ENCODE results near the gene FRMD1. TPM values are rescaled to one million over a fixed set of nuclear protein-coding genes. Genes with fewer than 3 reads are reported as not detected.

The FRMD1 gene
- total and polyA plus RNA-seq, 10 of the 15 experiments (the other 5 are each of a cell fraction or from before 2014, with no cell fraction given) = not detected

DNA sequence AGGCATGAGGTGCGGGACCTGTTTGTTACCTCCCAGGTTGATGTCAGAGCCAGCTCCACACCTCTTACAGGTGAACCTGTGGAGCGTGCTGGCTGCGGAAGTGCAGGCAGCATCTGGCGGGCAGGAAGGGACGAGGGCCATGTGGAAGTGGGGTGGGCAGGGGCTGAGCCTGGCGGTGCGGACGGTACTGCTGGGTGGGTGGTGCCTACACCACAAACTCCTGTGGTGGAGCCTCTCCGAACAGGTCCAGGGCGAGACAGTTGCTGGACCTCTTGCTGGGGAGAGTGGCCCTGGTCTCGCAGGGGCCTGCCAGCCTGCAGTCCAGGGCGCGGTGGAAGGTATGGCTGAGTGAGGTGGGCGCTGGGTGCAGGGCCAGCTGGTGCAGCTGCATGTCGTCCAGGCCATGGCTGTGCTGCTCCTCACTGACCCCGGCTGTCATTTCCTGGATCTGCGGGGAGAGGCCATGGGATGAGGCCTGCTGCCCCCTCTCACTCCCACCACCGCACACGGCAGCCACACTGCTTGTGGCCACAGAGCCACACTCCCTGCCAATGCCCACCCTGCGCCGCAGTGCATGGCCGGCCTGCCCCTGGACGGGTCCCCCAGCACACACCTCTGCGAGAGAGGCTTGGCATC lies 22.0 kb downstream of the FRMD1 start:
- no peak overlapping the region for H2AFZ ChIP-seq (ENCODE audit: control insufficient read depth, low read depth, low read length)
- WGBS (ENCODE audit: insufficient coverage, insufficient replicate concordance, low lambda C conversion rate, missing lambda C conversion rate) = 59% methylated on average over 20 of the region's 24 CpGs
- no peaks in the 10 kb centered on the region for H4K20me1 ChIP-seq (ENCODE audit: control insufficient read depth, insufficient read depth)
- FAIRE-seq = no peak
- H3K4me2 ChIP-seq (ENCODE audit: control insufficient read depth, insufficient read depth) = no peak overlapping the region
- TF ChIP-seq, protein P1, sequence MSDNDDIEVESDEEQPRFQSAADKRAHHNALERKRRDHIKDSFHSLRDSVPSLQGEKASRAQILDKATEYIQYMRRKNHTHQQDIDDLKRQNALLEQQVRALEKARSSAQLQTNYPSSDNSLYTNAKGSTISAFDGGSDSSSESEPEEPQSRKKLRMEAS (IDR thresholded peaks at IDR 0.05; ENCODE audit: low read depth, low read length) = no peak
- TF ChIP-seq NR2F1 (conservative IDR thresholded peaks at IDR 0.05) = no peak
- TF ChIP-seq ZNF384 (IDR thresholded peaks at IDR 0.05; ENCODE audit: borderline replicate concordance, low read depth, low read length) = no peak
- TF ChIP-seq HDAC6 (IDR thresholded peaks at IDR 0.05; ENCODE audit: unreplicated experiment) = no peak
- no peak for TF ChIP-seq ETV6 (conservative IDR thresholded peaks at IDR 0.05 in 1 of 2, IDR thresholded peaks at IDR 0.05 in 1 of 2; ENCODE audit: borderline replicate concordance in 1 of 2, low read depth in 1 of 2)
- TF ChIP-seq CREM (IDR thresholded peaks at IDR 0.05; ENCODE audit: low read depth) = no peak
- TF ChIP-seq SMAD5 (IDR thresholded peaks at IDR 0.05; ENCODE audit: low read depth) = no peak
- TF ChIP-seq NR2C1 (IDR thresholded peaks at IDR 0.05) = no peak
- no peak for TF ChIP-seq IKZF2 (IDR thresholded peaks at IDR 0.05)
- no peak for TF ChIP-seq SRF (IDR thresholded peaks at IDR 0.05; ENCODE audit: low read depth in 2 of 2, low read length in 2 of 2)
- TF ChIP-seq, protein P2, sequence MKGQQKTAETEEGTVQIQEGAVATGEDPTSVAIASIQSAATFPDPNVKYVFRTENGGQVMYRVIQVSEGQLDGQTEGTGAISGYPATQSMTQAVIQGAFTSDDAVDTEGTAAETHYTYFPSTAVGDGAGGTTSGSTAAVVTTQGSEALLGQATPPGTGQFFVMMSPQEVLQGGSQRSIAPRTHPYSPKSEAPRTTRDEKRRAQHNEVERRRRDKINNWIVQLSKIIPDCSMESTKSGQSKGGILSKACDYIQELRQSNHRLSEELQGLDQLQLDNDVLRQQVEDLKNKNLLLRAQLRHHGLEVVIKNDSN (IDR thresholded peaks at IDR 0.05; ENCODE audit: borderline replicate concordance, extremely low read length, insufficient read depth, low read depth, low read length) = no peak
- TF ChIP-seq POLR2A (IDR thresholded peaks at IDR 0.05; ENCODE audit: low read depth, low read length) = no peak
- TF ChIP-seq, protein P3, sequence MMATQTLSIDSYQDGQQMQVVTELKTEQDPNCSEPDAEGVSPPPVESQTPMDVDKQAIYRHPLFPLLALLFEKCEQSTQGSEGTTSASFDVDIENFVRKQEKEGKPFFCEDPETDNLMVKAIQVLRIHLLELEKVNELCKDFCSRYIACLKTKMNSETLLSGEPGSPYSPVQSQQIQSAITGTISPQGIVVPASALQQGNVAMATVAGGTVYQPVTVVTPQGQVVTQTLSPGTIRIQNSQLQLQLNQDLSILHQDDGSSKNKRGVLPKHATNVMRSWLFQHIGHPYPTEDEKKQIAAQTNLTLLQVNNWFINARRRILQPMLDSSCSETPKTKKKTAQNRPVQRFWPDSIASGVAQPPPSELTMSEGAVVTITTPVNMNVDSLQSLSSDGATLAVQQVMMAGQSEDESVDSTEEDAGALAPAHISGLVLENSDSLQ (IDR thresholded peaks at IDR 0.05) = no peak
- TF ChIP-seq, protein P4, sequence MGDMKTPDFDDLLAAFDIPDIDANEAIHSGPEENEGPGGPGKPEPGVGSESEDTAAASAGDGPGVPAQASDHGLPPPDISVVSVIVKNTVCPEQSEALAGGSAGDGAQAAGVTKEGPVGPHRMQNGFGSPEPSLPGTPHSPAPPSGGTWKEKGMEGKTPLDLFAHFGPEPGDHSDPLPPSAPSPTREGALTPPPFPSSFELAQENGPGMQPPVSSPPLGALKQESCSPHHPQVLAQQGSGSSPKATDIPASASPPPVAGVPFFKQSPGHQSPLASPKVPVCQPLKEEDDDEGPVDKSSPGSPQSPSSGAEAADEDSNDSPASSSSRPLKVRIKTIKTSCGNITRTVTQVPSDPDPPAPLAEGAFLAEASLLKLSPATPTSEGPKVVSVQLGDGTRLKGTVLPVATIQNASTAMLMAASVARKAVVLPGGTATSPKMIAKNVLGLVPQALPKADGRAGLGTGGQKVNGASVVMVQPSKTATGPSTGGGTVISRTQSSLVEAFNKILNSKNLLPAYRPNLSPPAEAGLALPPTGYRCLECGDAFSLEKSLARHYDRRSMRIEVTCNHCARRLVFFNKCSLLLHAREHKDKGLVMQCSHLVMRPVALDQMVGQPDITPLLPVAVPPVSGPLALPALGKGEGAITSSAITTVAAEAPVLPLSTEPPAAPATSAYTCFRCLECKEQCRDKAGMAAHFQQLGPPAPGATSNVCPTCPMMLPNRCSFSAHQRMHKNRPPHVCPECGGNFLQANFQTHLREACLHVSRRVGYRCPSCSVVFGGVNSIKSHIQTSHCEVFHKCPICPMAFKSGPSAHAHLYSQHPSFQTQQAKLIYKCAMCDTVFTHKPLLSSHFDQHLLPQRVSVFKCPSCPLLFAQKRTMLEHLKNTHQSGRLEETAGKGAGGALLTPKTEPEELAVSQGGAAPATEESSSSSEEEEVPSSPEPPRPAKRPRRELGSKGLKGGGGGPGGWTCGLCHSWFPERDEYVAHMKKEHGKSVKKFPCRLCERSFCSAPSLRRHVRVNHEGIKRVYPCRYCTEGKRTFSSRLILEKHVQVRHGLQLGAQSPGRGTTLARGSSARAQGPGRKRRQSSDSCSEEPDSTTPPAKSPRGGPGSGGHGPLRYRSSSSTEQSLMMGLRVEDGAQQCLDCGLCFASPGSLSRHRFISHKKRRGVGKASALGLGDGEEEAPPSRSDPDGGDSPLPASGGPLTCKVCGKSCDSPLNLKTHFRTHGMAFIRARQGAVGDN (IDR thresholded peaks at IDR 0.05) = no peak
- H3K27me3 ChIP-seq (replicated peaks in 1 of 2; ENCODE audit: control insufficient read depth in 2 of 2, insufficient read depth in 2 of 2, low read length in 1 of 2) = no peaks in the 10 kb centered on the region; a peak in 1 of 4 replicates
- no peak overlapping the region for H3K4me3 ChIP-seq
- in situ Hi-C loops (cut with MboI) (no loop called here), intact Hi-C loops (cut with micrococcal nuclease; ENCODE audit: unreplicated experiment) (no loop called here)
- RAD21 ChIA-PET (ENCODE audit: unreplicated experiment) = no interaction called here
- no peak for ATAC-seq
- H3K9me3 ChIP-seq (replicated peaks; ENCODE audit: control insufficient read depth, insufficient read depth, low read length) = no peaks in the 10 kb centered on the region
- DNase-seq (ENCODE audit: low read depth, low spot score) = no peak
- CTCF ChIA-PET = no interaction called here
- SMC1A ChIA-PET (ENCODE audit: uncharacterized antibody, unreplicated experiment) = no interaction called here
- no peak overlapping the region for H3K27ac ChIP-seq (ENCODE audit: control insufficient read depth, insufficient read depth)
- no TSS peak for BruUV-seq (replicated peaks)
- no peaks in the 10 kb centered on the region for H3K79me2 ChIP-seq (ENCODE audit: control insufficient read depth, insufficient read depth, low read length)
- H3K4me1 ChIP-seq (ENCODE audit: control insufficient read depth, insufficient read depth, low read length) = no peaks in the 10 kb centered on the region
- H3K9ac ChIP-seq (ENCODE audit: control insufficient read depth, insufficient read depth, low read length) = no peak overlapping the region
- POLR2A ChIA-PET = no interaction called here
- no peaks in the 10 kb centered on the region for H3K36me3 ChIP-seq (ENCODE audit: control insufficient read depth in 2 of 2, insufficient read depth in 2 of 2, low read length in 1 of 2)
